ENCODE measurements around the gene STX10.

The STX10 gene

GRCh38 chr19:13146763-13147563, 3.2 kb downstream of the STX10 start:
- in situ Hi-C loops (cut with MboI; ENCODE audit: low pct_unique_long_range_greater_than_20kb, low sequenced_read_pairs, unreplicated experiment), result no loop called here
- no peak for TF ChIP-seq CTCF (IDR thresholded peaks at IDR 0.05; ENCODE audit: extremely low read depth, insufficient read depth, missing control alignments)
- no peak for DNase-seq (ENCODE audit: low spot score)

- in situ Hi-C loops (cut with MboI; ENCODE audit: low pct_unique_long_range_greater_than_20kb, low sequenced_read_pairs, unreplicated experiment), result no loop called here
- no peak for TF ChIP-seq CTCF (IDR thresholded peaks at IDR 0.05; ENCODE audit: extremely low read depth, insufficient read depth, missing control alignments)
- DNase-seq (ENCODE audit: low spot score), result no peak
These were observed 10.4 kb downstream of the STX10 start for GRCh38 chr19:13139633-13140311.

GRCh38 chr19:13138916-13139198, 11.3 kb downstream of the STX10 start:
- no peak for DNase-seq (ENCODE audit: low spot score)
- in situ Hi-C loops (cut with MboI; ENCODE audit: low pct_unique_long_range_greater_than_20kb, low sequenced_read_pairs, unreplicated experiment), result no loop called here
- no peak for TF ChIP-seq CTCF (IDR thresholded peaks at IDR 0.05; ENCODE audit: extremely low read depth, insufficient read depth, missing control alignments)

- TF ChIP-seq CTCF (IDR thresholded peaks at IDR 0.05; ENCODE audit: extremely low read depth, insufficient read depth, missing control alignments), result no peak
- in situ Hi-C loops (cut with MboI; ENCODE audit: low pct_unique_long_range_greater_than_20kb, low sequenced_read_pairs, unreplicated experiment), result no loop called here
- no peak for DNase-seq (ENCODE audit: low spot score)
These were observed 11.8 kb downstream of the STX10 start for GRCh38 chr19:13138171-13138915.

- DNase-seq (ENCODE audit: low spot score), result no peak
- in situ Hi-C loops (cut with MboI; ENCODE audit: low pct_unique_long_range_greater_than_20kb, low sequenced_read_pairs, unreplicated experiment), result no loop called here
- TF ChIP-seq CTCF (IDR thresholded peaks at IDR 0.05; ENCODE audit: extremely low read depth, insufficient read depth, missing control alignments), result no peak
These were observed 12.8 kb downstream of the STX10 start for GRCh38 chr19:13137290-13137794.
